T-helper 1 cell (primary cell): ENCODE measurements around the gene PCARE.
"Not testable (repeated sequence)": the region's sequence is repeated elsewhere in the genome, so short reads cannot be mapped to it uniquely, and the experiment has no call there.

ENCODE experiments used
- DNase-seq, 5 donors: peaks; one replicate each; pipeline ENCODE4 v3.0.0-alpha.2; 2012 to 2020

Gene PCARE

GRCh38 chr2:29096969-29097368 lies 22.6 kb upstream of the PCARE start:
- DNase-seq, result no peak

DNA sequence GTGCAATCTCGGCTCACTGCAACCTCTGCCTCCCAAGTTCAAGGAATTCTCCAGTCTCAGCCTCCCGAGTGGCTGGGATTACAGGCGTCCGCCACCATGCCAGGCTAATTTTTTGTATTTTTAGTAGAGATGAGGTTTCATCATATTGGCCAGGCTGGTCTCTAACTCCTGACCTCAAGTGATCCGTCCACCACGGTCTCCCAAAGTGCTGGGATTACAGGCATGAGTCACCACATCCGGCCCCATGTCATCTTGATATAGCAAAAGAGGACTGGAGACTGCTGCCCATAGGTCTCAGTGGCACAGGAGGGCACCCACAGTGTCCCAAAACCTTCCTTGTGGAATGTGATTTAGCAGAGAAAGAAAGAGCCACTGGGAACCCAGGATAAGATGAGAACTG lies 16.0 kb upstream of the PCARE start:
- DNase-seq, result not testable (repeated sequence)

- no peak for DNase-seq
These were observed 10.2 kb upstream of the PCARE start for GRCh38 chr2:29084554-29084953.

DNA sequence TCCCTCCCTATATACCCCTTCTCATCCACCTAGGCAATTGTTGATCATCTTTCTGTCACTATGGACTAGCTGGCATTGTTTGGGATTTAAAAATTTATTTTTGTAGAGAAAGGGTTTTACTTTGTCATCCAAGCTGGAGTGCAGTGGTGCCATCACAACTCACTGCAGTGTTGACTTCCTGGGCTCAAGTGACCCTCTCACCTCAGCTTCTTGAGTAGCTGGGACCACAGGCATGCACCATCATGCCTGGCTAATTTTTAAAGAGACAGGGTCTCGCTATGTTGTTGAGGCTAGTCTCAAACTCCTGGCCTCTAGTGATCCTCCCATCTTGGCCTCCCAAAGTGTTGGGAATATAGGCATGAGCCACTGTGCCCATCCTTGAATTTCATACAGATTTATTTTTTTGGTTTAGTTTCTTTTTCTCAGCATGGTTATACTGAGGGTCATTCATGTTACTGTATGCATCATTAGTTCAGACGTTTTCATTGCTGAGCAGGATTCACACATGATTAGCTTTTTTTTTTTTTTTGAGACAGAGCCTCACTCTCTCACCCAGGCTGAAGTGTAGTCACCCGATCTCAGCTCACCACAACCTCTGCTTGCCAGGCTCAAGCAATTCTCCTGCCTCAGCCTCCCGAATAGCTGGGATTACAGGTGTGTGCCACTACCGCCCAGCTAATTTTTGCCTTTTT lies 8.6 kb upstream of the PCARE start:
- DNase-seq, result no peak

DNA sequence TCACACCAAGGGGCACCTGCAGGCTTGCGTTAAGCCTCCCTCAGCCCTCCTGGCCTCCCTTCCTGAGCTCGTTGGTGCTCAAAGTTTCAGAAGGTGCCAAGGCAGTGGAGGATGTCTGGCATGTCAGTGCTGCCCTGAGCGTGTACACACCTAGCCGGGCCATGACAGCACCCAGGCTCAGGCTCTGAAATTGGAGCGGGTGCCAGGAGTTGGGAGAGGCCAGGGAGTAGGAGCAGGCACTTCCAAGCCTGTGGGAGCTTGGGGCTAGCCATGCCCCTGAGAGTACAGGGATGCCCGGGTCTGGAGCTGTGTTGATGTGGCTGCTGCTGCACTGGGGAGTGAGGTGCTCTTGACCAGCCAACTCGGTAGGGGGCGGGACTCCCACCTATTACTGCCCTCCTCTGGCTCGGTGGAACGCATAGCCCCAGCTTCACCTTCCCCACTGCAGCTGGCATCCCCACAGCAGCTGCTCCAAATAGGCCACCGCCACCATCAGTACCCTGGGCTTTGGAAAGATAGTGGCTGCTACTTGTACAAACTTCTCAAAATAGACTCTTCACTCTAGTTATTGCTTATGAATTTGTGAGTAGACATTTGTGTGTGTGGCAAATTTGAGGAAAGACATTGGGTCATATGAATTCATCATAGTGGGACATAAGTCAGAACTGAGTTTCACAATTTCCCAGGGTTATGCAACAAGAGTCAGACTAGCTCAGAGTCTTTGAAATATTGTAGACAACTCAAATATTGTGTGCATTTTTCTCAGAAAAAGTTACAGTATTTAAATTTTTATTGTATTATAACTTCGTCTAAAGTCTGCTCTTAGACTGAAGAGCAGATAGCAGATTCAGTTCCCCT lies 6.8 kb upstream of the PCARE start:
- no peak for DNase-seq

DNA sequence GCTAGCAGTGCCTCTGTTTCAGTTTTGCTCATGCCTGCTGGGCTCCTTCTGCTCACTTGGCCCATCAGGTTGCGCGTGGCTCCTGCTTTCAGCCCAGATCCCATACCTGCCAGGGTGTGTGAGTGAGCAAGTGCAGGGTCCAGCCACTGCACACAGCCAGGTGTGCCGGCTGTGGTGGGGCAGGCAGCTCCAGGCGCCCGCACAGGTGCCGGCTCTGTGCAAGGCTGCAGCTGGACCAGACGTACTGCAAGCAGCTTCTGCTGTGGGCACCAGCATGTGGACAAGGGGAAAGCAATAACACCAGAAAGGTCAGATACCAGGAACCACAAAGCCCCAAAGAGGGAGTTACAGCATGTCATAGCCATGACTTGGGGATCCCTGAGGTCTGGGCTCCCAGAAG lies 5.6 kb upstream of the PCARE start:
- DNase-seq, result no peak

DNA sequence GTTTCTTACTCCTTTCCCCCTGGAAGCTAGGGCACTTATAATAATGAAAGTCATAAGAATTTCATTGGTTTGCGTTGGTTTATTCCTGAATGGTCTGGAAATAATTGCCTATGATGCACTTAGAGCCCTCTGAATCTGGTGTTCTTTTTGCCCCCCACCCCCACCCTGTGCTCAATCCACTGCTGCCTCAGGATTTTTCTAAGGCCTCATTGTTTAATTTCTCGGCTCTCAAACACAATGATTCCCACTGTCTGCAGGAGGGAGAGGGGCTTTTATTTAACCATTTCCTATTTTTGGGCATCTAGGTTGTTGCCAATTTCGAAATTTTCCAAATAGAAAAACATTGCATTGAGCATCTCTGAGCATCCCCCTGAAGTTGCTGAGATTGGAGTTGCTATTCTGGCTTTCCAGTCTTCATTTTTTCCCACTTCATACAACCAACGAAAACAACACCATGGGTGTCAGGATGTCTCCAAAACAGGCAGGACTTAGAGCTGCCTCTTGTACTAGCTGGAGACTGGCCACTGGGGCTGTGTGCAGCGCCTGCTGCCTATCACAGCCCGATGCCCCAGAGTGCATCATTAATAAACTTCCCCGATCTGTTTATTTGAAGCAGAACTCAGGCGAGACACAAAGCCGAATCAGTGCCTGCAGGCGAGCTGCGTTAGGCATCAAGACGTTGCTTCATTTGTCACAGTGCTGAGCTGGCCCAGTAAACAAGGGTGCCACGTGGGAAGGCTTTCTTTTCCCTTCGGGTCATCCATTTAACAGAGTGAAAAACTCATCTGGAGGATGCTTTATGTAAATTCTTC lies 1.8 kb upstream of the PCARE start:
- DNase-seq, result no peak

- no peak for DNase-seq
These were observed 390 bp downstream of the PCARE start for GRCh38 chr2:29073933-29074332.

DNA sequence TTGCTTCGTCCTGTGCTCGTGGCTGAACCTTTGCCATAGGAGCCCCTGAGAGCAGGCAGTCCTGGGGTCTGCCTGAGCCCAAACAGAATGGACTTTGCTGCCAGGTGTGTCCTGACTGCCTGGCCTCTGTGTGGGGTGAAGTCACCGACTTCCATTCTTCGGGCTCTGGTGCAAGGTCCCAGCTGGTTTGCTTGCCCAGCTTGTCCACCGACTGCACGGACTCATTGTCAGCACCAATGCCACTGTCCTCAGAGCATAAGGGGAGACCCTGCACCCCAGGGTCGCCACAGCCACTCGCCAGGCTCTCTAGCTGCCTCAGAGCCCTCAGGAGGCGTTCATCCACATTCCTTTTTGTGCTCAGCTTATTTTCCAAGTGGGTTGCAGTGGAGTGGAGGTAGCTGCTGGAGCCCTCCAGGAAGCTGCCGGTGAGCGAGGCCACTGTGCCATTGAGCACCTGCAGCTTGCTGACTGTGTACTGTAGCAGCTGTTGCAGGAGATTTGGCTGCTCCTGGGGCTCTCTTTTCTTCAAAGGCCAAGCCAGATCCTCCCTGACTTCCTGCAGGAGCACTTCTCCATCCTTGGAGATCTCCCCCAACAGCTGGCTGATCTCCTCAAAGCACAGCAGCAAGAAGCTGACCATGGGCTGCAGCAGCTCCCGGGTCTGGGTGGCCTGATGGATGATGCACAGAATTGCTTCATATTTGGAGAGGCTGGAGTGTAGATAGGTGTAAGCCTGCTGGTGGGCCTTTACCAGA lies 1.2 kb downstream of the PCARE start:
- no peak for DNase-seq

GRCh38 chr2:29072251-29072650 lies 2.1 kb downstream of the PCARE start:
- no peak for DNase-seq

DNA sequence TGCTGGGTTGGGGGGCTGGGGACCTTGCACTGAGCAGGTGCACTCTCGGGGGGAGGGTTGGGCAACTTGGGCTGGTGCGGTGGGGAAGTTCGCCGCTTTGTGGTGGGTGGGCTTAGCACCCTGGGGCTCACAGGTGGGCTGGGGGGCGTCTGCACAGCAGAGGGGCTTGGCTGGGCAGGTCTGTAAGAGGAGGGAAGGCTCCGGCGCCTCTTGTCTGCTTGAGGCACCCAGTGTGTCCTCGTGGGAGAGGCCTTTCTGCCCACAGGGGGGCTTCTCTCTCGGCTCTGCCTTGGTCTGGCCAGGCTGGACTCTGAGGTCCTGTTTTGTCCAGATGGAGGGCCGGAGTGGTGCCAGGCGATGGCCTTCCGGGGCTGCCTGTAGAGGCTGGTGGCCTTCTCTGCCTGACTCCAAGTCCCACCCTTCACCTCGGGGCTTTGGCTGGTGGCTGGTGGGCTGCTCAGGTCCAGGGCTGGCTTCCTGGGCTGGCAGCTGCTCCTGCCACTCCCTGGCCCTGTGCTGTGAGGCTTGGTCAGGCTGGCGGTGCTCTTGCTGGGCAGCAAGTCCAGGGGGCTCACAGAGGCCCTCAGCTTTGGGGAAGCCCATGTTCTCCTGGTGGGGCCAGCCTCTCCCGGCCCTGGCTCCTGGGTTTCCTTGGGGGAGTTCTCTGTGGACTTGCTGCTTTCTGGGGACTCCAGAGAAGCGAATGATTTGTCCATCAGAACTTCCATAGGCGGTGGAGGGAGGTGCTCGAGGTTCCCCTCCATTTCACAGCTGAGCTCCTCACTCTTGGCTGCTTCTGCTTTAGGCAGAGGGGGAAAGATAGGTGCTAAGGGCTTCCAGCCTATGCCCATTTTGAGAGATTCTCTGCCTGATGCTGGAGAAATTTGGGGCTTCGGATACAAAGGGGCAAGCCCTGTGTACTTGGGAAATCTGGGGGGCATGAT lies 3.0 kb downstream of the PCARE start:
- DNase-seq, result no peak

DNA sequence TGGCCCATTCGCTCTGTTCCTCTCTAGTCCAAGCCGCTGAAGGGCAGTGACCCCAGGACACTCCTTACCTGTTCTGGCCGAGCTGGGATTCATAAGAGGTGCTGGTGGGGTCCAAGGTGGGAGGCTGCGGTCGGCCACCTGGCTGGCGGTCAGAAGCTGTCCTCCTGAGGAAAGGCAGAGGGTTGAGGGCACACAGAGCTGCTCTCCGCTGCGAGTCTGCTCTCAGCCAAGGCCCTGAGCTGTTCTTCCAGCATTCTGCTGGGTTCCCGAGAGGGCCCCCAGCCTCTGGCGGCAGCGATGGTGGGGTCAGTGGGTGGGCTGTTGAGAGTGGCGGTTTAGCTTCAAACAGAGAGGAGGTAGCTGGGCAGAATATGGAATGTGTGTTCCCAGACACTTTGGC lies 3.8 kb downstream of the PCARE start:
- DNase-seq, result no peak

DNA sequence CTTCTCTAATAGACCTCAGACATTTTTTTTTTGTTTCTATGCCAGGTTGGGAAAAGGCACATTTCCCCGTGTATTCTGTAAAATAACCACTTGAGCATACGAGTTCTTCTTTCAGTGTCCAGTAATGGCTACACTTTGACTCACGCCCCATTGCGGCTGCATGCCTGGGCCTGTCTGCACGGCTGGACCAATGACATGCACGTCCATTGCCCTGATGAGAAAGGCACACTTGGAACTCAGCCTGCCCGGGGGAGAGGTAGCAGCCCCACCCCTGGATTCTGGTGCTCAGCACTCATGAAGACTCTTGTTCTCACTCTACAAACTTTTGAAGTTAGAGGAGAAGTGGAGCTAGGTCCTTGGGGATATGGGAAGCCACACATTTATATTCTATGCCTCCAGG lies 5.8 kb downstream of the PCARE start:
- DNase-seq, result no peak

DNA sequence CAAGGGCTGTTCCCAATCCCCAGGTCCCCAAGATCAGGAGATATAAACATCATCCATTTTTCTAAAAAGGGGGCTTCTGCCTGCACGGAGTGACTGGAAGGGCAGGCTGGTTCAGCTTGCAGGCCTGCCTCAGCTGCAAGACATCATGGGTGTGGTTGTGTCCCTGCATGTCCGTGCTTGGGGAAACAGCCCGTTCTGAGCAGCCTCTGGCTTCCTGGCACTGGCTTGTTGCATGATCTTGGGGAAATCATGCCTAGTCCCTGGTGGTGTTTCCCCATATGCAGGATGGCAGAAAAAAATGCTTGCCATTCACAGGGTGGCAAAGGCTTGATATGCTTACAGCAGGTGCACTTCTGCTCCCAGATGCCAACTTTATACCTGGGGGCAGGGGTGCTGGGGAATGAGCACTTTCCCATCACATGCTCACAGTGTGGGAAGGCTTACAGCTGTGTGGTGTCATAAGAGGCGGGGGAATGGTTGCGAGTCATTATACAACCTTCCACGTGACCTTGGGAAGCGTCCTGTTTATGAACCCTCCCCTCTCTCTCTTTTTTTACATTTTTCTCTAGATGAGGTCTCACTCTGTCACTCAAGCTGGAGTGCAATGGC lies 7.2 kb downstream of the PCARE start:
- DNase-seq, result no peak

- no peak for DNase-seq
These were observed 8.0 kb downstream of the PCARE start for GRCh38 chr2:29066271-29066860.

DNA sequence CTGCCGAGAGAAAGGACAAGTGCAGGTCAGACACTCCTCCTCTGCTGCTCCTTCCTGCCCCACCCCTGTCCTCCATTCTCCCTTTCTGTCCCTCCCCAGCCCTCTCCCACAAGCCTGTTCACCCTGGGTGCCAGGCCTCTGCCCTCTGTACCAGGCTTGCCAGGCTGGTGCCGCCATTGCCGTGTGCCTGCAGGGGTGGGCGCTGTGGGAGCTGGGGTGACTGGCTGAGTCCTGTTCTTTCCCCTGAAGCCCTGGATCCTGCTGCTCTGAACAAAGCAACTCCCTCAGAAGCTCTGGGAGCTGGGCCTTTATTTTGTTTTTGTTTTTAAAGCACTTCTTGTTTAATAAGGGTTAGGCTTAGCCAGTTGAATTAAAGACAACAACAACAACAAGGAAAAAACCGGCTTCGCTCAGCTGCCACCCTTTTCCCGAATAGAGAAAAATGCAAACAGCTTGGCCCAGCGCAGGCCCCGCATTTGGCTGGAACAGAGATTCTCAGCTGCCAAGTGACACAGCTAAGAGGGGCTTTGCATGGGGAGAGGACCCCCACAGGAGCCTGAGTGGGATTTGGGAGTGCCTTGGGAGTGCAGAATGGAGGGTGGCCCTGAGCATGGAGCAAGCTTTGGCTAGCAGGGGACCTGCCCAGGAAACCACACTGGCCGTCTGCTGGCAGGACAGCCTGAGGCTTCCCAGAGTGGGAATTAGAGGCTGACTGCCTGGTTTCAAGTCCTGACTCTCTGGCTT lies 9.1 kb downstream of the PCARE start:
- no peak for DNase-seq

GRCh38 chr2:29064746-29065067 lies 9.6 kb downstream of the PCARE start:
- no peak for DNase-seq

DNA sequence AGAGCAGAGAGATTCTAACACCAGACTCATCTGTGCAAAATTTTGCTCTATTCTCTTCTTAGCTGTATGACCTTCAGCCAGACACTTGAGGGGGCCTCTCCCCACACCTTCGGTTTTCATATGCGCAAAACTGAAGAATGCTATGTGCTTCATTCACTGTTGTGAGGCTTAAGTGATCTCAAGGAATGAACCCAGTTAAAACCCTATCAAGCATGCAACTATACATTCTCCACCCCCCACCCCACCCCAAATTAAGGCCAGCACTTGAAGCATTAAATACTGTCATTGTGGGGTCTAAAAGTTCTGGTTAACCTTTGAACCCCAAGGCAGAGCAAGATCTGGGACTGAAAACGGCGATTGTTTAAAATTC lies 10.0 kb downstream of the PCARE start:
- DNase-seq, result no peak

DNA sequence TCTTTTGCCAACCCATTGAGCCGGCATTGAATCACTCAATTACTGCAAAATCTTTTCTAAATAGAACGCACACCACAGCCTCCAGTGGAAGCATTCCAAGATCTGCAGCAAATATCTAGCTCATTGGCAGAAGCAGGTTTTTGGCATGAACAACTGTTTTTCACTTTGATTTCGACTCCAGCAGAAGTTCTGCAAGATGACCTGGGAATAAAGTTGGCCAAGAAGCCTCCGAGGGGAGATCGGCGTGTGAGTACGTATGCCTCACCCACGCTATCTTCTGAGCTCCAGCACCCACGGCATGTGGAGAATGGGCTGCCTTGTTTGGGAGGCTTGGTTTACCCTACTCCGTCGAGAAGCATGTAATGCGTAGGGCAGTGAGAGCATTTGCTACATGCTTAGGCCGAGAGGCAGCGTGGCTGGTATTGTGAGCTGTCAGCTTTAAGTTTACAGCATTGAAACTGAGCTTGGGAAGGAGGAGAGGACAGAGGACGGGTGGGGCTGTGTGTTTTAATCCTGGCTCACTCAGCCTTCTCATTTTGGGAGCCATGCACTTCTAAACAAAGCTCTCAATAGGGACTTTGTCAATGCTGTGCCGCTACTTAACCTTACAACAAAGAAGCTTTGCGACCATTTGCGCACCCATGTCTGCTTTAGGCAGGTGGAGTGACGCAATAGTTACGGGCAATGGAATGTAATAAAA lies 10.5 kb downstream of the PCARE start:
- DNase-seq, result no peak

DNA sequence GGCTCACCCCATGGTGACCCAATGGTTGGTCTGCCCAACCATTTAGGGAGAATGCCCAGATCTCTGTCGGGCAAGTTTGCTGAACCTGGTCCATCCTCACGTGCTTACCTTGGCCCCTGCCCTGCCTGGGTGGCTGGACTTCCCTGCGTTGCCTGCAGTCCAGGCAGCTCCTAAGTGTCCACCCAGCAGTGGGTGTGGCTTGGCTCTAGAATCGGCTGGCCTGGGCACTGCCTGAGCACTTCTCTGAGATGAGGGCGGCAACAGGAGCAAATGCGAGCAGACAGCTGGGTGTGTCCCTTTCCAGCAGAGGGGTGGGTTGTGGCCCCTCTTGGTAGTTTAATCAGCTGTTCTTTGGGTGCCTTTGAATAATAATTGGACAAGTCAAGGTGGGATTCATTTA lies 11.3 kb downstream of the PCARE start:
- no peak for DNase-seq
